Ovary (tissue), 3 donors: Measurements from ENCODE around the gene PPP4C.

Experiments
- CTCF ChIP-seq, 3 donors: fragments of 450-650 bp in 2 of 3; fragments of 200-600 bp in 1 of 3; IDR thresholded peaks; one replicate each; pipeline versions ENCODE4 v1.5.1 to v1.8.0; 2016 to 2022; ENCODE audit warnings: antibody characterized with exemption in 3 of 3, mild to moderate bottlenecking in 1 of 3
- POLR2A ChIP-seq: fragments of 450-650 bp; IDR thresholded peaks from one replicate; pipeline ENCODE4 v1.6.1; 2017; ENCODE audit warnings: antibody characterized with exemption, mild to moderate bottlenecking, moderate library complexity
- donor health status: DM: no; HTN: no; CAD: no.

GRCh38 chr16:30079480-30079879, 3.7 kb downstream of the PPP4C start:
- TF ChIP-seq CTCF (IDR thresholded peaks at IDR 0.05) = no peak
- TF ChIP-seq POLR2A = no peak
